VCaP (cell line): ENCODE data around the gene LONP2.
"Not testable (repeated sequence)": the region's sequence is repeated elsewhere in the genome, so short reads cannot be mapped to it uniquely, and the experiment has no call there.

Experiments
- H3K27ac ChIP-seq: fragments of 450-650 bp; 2 replicates; pipeline ENCODE4 v1.5.1; 2017
- CTCF ChIP-seq: fragments of 450-650 bp; conservative IDR thresholded peaks from 2 replicates; pipeline ENCODE4 v1.5.1; 2017; ENCODE audit warnings: mild to moderate bottlenecking, moderate library complexity

Gene LONP2

GRCh38 chr16:48392407-48392806, 148.3 kb downstream of the LONP2 start:
- H3K27ac ChIP-seq: no peak overlapping the region
- no peak for TF ChIP-seq CTCF

DNA sequence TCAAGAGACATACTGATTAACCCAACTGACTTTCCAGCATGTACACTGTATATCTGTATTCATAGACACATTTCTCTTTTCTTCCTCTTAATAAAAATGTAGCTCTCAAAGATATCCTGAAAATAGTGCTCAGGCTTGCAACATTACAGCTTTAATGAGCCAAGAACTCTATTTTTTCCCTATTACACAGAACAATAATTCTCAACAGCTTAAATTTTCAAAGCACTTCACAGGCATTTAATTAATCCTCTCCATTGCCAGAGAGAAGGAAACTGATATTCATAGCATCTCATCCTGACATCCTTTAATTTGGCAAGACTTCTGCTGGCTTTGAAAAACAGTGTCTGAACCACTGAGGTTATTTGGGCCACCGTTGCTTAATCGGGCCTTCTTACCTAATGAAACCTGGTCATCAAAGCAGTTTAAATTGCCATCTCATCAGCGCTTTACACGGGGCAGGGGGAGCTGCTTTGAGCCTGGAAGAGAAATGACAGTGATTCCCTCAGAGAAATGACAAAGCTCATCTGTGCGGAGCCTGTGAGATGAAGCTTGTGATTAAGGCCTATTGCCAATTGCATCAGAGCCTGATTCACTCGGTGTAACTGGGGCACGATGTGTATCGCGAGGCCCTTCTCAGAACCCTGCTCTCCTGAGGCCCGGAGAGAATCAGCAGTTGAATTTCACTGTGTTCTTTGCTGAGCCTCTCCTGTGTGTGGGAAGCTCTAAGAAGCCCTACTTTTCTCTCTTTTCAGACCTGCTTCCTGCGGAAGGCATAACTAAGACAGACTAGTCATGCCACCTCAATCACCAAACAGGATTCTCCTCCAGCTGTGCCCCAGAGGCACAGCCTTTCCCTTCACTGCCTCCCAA, 149.6 kb downstream of the LONP2 start:
- no peak overlapping the region for H3K27ac ChIP-seq
- no peak for TF ChIP-seq CTCF

- no peak for TF ChIP-seq CTCF
- H3K27ac ChIP-seq: no peak overlapping the region
These were observed 150.2 kb downstream of the LONP2 start for GRCh38 chr16:48394355-48394703.

DNA sequence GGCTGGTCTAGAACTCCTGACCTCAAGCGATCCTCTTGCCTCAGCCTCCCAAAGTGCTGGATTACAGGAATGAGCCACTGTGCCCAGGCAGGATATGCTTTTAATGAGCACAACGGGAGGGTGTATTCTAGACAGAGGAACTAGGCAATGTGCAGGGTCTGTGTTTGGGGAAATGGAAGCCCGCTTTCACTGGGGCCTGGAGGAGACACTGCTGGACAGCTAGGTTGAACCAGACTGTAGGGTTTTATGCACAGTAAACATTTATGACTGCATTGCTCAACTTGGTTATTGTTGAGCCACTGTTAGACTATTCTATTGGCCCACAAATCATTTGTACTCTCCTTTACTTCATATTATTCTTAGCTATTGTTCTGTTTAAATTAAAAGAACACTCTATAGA, 151.3 kb downstream of the LONP2 start:
- H3K27ac ChIP-seq: no peak overlapping the region
- no peak for TF ChIP-seq CTCF

- not testable (repeated sequence) for H3K27ac ChIP-seq
These were observed 158.4 kb downstream of the LONP2 start for GRCh38 chr16:48402547-48402946.

GRCh38 chr16:48405153-48405552, 161.1 kb downstream of the LONP2 start:
- H3K27ac ChIP-seq: no peak overlapping the region
- TF ChIP-seq CTCF: no peak

DNA sequence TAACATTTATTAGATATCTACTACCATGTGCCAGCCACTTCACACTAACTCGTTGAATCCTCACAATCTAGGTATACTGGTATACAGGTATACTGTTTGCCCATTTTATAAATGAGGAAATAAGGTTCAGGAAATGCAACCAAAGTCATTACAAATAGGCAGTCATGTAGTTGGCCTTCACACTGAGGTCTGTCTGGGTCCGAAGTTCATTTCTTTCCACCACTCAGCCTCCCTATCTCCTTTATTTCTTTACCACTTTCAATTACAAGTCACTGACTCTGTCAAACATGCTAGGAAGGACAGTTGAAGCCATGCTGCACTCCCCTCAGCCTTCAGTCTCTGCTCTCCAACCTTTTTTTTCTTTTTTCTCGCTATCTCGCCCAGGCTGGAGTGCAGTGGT, 161.8 kb downstream of the LONP2 start:
- no peak overlapping the region for H3K27ac ChIP-seq
- no peak for TF ChIP-seq CTCF
